Activated T-cell treated with anti-CD3 and anti-CD28 coated beads, Interleukin-2, amount 50 U/mL, for 4 hours (primary cell): ENCODE measurements around the gene ACSM2A. TPM values are rescaled to one million over a fixed set of nuclear protein-coding genes. Genes with fewer than 3 reads are reported as not detected.
"Not testable (repeated sequence)": the region's sequence is repeated elsewhere in the genome, so short reads cannot be mapped to it uniquely, and the experiment has no call there.

ENCODE experiments used
- ATAC-seq, 2 donors: fragments of 200-7000 bp; cut with Tn5 transposase; one replicate each; pipeline ENCODE4 v1.10.0; 2021
- DNase-seq: peaks from one replicate; pipeline ENCODE4 v3.0.0-alpha.2; 2020
- H3K27me3 Mint-ChIP-seq: one replicate; pipeline ENCODE4 v1.8.0; 2021; ENCODE audit warnings: low read depth, mixed read lengths
- H3K36me3 Mint-ChIP-seq: one replicate; pipeline ENCODE4 v1.8.0; 2022; ENCODE audit warnings: mixed read lengths; ENCODE audit not compliant: insufficient read depth
- H3K4me1 Mint-ChIP-seq: one replicate; pipeline ENCODE4 v1.8.0; 2021; ENCODE audit warnings: low read depth, mixed read lengths
- H3K4me3 Mint-ChIP-seq: one replicate; pipeline ENCODE4 v1.8.0; 2021; ENCODE audit warnings: mild to moderate bottlenecking, moderate library complexity, mixed read lengths
- H3K9me3 Mint-ChIP-seq: one replicate; pipeline ENCODE4 v1.8.0; 2021; ENCODE audit warnings: mixed read lengths
- total RNA-seq, 3 donors: library from RNA; stranded (reverse); gene quantifications; one replicate each; pipeline ENCODE4 v1.2.1, GENCODE V29; 2021

Gene ACSM2A
- total RNA-seq, 3 donors from 2014 or later: 0.14 to 0.24 TPM; not detected in 1

- Mint-ChIP-seq H3K9me3 (peaks cover 2% of the 10 kb centered on the region), H3K4me3 (no peak overlapping the region), H3K36me3 (no peaks in the 10 kb centered on the region), H3K4me1 (no peaks in the 10 kb centered on the region), H3K27me3 (peaks cover 2% of the 10 kb centered on the region)
- DNase-seq (no peak), ATAC-seq (no peak)
These were observed 20.4 kb upstream of the ACSM2A start for GRCh38 chr16:20430948-20431347.

DNA sequence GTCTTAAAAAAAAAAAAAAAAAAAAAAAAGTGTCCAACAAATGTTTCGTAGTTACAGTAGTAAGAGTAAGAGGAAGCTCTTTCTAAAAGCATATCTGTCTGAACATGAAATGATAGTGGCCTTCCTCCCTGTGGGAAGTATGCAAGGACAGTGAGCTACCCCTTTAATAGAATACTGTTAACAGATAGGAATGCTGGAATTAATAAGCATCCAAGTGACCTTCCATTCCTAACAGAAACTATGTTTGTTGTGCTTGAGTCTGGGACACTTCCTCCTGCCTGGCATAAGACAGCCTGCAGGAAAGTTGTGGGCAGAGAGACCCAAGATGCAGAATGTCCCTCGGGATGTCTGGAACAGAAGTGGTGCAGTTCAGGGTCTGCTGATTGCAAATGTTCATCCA lies 12.4 kb upstream of the ACSM2A start:
- not testable (repeated sequence) for H3K27me3 Mint-ChIP-seq, ATAC-seq, H3K4me3 Mint-ChIP-seq, H3K4me1 Mint-ChIP-seq, DNase-seq, H3K9me3 Mint-ChIP-seq, H3K36me3 Mint-ChIP-seq

DNA sequence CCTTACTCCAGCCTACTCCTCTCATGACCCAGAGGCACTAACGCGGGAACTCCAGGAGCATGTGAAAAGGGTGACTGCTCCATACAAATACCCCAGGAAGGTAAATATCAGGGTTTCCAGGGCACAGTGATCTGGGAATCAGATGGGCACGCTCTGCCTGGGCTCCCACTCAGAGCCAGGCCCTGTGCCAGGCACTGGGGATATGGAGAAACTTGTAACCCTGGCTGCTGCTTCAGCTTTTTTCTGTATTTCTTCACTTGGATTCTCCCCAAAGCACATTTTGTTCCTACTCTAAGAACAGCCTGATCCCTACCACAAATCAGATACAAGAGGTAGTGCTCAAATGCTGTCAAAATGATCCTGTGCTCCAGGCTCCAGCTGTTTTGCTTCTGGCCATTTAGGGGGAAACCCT lies 11.5 kb upstream of the ACSM2A start:
- not testable (repeated sequence) for DNase-seq, H3K27me3 Mint-ChIP-seq, H3K4me3 Mint-ChIP-seq, H3K4me1 Mint-ChIP-seq, H3K9me3 Mint-ChIP-seq, H3K36me3 Mint-ChIP-seq, ATAC-seq

GRCh38 chr16:20440731-20441130 lies 10.6 kb upstream of the ACSM2A start:
- H3K27me3 Mint-ChIP-seq, ATAC-seq, H3K9me3 Mint-ChIP-seq, H3K4me1 Mint-ChIP-seq, DNase-seq, H3K4me3 Mint-ChIP-seq, H3K36me3 Mint-ChIP-seq: not testable (repeated sequence)

- Mint-ChIP-seq H3K27me3 (peaks cover 7% of the 10 kb centered on the region), H3K4me3 (no peak overlapping the region), H3K36me3 (no peaks in the 10 kb centered on the region), H3K4me1 (no peaks in the 10 kb centered on the region), H3K9me3 (no peaks in the 10 kb centered on the region)
- ATAC-seq: no peak
- DNase-seq: no peak
These were observed 10.1 kb upstream of the ACSM2A start for GRCh38 chr16:20441191-20441590.

GRCh38 chr16:20441859-20442258 lies 9.5 kb upstream of the ACSM2A start:
- H3K4me3 Mint-ChIP-seq, H3K4me1 Mint-ChIP-seq, H3K27me3 Mint-ChIP-seq, H3K9me3 Mint-ChIP-seq, ATAC-seq, H3K36me3 Mint-ChIP-seq, DNase-seq: not testable (repeated sequence)

DNA sequence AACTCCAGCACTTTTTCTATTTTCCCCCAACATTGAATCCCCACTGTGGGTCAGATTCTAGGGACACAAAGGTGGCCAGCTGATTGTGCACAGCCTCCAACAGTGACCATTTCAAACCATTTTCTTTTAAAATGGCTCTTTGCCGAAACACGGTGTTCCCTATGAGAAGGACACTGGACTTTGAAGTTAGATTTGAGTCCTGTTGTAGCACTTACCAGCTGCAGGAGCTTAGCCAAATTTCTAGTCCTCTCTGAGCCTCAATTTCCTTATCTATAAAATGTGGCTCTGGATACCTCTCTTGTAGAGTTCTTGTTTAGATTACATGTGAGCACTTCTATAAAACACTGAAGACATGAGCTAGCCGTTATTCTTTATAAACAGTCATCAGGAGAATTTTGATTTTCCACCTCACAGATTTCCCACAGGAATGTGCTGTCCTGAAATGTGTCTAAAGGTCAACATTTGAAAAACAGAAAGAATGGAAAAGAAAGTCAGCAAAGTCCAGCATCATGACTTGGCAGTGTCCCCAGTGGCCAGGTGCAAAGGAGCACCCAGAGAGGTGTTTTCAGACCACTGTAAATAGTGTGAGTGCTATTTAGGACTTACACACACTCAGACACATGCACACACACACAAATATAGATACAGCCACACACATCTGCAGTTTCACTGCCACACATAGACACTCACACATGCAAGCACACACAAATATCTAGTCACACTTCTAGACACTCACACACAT lies 4.5 kb upstream of the ACSM2A start:
- H3K4me3 Mint-ChIP-seq, H3K9me3 Mint-ChIP-seq, ATAC-seq, H3K4me1 Mint-ChIP-seq, DNase-seq, H3K36me3 Mint-ChIP-seq, H3K27me3 Mint-ChIP-seq: not testable (repeated sequence)

DNA sequence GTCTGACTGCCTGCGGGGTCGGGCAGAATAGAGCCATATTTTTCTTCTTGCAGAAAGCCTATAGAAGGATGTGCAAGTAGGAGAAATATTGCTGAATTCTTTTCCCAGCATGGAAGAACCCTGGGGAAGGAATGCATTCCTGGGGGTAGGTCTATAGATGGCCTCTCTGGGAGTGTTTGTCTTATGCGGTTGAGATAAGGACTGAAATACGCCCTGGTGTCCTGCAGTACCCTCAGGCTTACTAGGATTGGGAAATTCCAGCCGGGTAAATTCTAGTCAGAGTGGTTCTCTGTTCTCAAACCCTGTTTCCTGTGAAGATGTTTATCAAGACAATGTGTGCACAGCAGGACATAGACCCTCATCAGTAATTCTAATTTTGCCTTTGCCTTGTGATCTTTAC lies 2.3 kb downstream of the ACSM2A start:
- H3K27me3 Mint-ChIP-seq, H3K36me3 Mint-ChIP-seq, H3K4me3 Mint-ChIP-seq, DNase-seq, ATAC-seq, H3K9me3 Mint-ChIP-seq, H3K4me1 Mint-ChIP-seq: not testable (repeated sequence)

GRCh38 chr16:20459227-20459626 lies 7.9 kb downstream of the ACSM2A start:
- not testable (repeated sequence) for H3K4me1 Mint-ChIP-seq, H3K9me3 Mint-ChIP-seq, H3K27me3 Mint-ChIP-seq

DNA sequence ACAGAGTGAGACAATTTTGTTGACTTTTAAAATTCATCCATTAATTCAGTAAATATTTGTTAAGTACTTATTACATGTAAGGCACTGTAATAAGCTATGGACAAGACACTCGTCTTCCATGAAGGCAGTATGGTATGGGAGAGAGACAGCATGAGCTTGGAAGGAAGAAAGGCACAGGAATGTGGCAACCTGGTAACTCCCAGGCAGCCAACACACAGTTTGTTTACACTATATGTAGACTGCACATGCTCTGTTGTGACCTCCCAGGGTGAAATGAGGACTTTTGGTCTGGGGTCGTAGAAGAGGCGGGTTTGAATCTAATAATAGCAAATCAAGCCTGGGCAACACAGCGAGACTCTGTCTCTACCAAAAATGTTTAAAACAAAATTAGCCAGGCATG lies 9.0 kb downstream of the ACSM2A start:
- H3K36me3 Mint-ChIP-seq, H3K9me3 Mint-ChIP-seq, DNase-seq, H3K4me3 Mint-ChIP-seq, H3K27me3 Mint-ChIP-seq, ATAC-seq, H3K4me1 Mint-ChIP-seq: not testable (repeated sequence)

More at GRCh38 chr16:20459227-20459626, 7.9 kb downstream of the ACSM2A start:
- H3K36me3 Mint-ChIP-seq, DNase-seq, ATAC-seq, H3K4me3 Mint-ChIP-seq: not testable (repeated sequence)

DNA sequence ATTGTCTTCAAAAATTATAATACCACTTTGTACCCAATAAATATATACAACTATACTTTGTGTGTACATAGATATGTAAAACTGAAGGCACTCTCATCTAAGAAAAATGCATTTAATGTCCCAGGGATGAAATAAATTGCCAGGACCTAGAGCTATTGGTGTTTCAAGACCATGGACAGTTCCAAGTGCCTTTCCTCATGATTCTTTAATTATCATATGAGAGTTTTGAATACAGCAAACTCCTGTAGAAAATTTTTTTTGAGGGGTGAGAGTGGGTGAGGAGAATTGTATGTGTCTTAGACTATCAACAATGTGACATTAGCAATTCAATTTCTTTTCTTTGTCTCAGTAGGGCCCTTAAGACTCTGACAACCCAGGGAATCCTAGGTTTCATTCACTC lies 17.6 kb downstream of the ACSM2A start:
- ATAC-seq, H3K4me1 Mint-ChIP-seq, H3K4me3 Mint-ChIP-seq: not testable (repeated sequence)

DNA sequence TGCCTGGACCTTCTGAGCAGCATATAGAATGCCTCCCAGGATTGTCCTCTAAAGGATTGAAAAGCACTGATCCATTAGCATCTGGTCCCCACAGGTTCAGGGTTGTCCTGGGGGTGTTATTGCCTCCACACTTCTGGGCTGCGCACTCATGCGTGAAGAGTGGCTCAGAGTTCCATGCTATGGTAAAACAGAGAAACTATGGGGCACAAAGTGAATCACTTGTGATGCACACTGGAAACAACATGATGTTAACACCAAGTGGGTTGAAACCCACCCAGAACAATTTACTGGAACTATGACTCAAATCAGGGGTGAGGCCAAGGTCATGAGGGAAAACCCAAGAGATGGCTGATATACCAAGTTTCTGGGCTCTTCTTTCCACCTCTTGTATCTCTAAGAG lies 18.6 kb downstream of the ACSM2A start:
- not testable (repeated sequence) for H3K4me1 Mint-ChIP-seq, H3K27me3 Mint-ChIP-seq

More for the DNA sequence above, 17.6 kb downstream of the ACSM2A start:
- not testable (repeated sequence) for DNase-seq, H3K27me3 Mint-ChIP-seq, H3K9me3 Mint-ChIP-seq, H3K36me3 Mint-ChIP-seq

GRCh38 chr16:20470732-20471131 lies 19.4 kb downstream of the ACSM2A start:
- peaks cover 15% of the 10 kb centered on the region for H3K9me3 Mint-ChIP-seq
- peak; percentile 28 to 43 for ATAC-seq
- not testable (repeated sequence) for H3K4me1 Mint-ChIP-seq

More for the DNA sequence above, 18.6 kb downstream of the ACSM2A start:
- not testable (repeated sequence) for H3K36me3 Mint-ChIP-seq, DNase-seq, H3K4me3 Mint-ChIP-seq
- peak; percentile 50 to 69 for ATAC-seq
- peaks cover 15% of the 10 kb centered on the region for H3K9me3 Mint-ChIP-seq

DNA sequence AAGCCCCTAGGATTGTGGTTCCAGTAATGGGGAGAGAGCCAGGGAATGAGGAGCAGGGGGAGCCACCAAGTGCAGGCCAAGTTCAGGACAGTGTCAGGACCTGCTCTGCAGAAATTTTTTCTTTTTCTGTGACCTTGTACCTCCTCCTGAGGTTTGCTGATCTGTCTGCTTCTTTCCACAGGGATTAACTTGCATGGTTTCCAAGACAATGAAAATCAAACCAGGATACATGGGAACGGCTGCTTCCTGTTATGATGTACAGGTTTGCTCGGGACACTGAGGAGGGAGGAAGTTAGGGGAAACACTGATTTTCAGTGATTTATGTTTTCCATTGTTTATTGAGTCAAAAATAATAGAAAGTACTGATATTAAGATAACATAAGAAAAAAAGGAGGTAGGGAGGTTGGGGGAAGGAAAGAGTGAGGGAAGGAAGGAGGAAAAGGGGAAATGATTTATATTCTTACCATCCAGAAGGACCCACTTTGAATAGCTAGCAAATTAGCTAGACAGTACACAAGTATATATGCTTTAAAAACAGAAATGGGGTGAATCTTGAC lies 25.9 kb downstream of the ACSM2A start:
- not testable (repeated sequence) for H3K9me3 Mint-ChIP-seq, ATAC-seq, H3K36me3 Mint-ChIP-seq, H3K27me3 Mint-ChIP-seq, DNase-seq, H3K4me3 Mint-ChIP-seq, H3K4me1 Mint-ChIP-seq

More at GRCh38 chr16:20470732-20471131, 19.4 kb downstream of the ACSM2A start:
- H3K36me3 Mint-ChIP-seq, H3K27me3 Mint-ChIP-seq, DNase-seq, H3K4me3 Mint-ChIP-seq: not testable (repeated sequence)

- DNase-seq, H3K36me3 Mint-ChIP-seq, H3K4me3 Mint-ChIP-seq, H3K4me1 Mint-ChIP-seq, ATAC-seq, H3K27me3 Mint-ChIP-seq, H3K9me3 Mint-ChIP-seq: not testable (repeated sequence)
These were observed 32.7 kb downstream of the ACSM2A start for GRCh38 chr16:20483989-20484388.
